ENCODE results near the gene TTC28. TPM values are rescaled to one million over a fixed set of nuclear protein-coding genes. Genes with fewer than 3 reads are reported as not detected.
"Not testable (repeated sequence)": the region's sequence is repeated elsewhere in the genome, so short reads cannot be mapped to it uniquely, and the experiment has no call there.

TTC28 gene
- total RNA-seq, 4 donors from 2014 or later: 10.2 to 23.8 (median 13.4) TPM

DNA sequence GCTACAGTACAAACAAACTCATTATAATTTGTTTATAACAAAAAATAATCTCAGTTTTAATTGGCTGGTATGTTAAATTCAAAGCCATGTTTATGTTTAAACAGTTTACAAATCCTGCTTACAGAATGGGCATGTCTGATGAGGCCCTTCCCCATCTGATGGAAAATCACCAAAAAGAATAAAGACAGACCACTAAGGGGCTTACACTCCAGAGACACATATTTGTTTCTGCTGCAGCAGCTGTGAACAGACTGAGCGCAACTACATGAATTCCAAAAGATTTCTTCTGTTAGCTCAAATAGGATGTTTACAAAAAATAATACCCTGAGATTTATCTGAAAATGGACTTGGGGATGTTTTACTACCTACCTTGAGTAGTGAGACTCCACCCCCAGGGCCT is 585.9 kb downstream of the TTC28 start:
- intact Hi-C loops (cut with DNase I; ENCODE audit: low total_unique reads): no loop called here
- TF ChIP-seq CTCF (IDR thresholded peaks at IDR 0.05) (no peak), POLR2A (IDR thresholded peaks at IDR 0.05) (no peak)
- WGBS, 2 donors: 95 to 98% methylated on average over 1 of the region's 1 CpG

GRCh38 chr22:28091486-28091885 is 588.2 kb downstream of the TTC28 start:
- H3K4me3 ChIP-seq (ENCODE audit: low read depth, poor library complexity, severe bottlenecking): no peak overlapping the region
- intact Hi-C loops (cut with DNase I; ENCODE audit: low total_unique reads): no loop called here
- DNase-seq (ENCODE audit: low spot score in 2 of 2): no peak
- TF ChIP-seq POLR2A (IDR thresholded peaks at IDR 0.05) (no peak), CTCF (IDR thresholded peaks at IDR 0.05) (no peak)
- WGBS, 2 donors: 91 to 97% methylated on average over 6 of the region's 6 CpGs

More for the DNA sequence above, 585.9 kb downstream of the TTC28 start:
- H3K4me3 ChIP-seq (ENCODE audit: low read depth, poor library complexity, severe bottlenecking): no peak overlapping the region
- no peak for DNase-seq (ENCODE audit: low spot score in 2 of 2)

DNA sequence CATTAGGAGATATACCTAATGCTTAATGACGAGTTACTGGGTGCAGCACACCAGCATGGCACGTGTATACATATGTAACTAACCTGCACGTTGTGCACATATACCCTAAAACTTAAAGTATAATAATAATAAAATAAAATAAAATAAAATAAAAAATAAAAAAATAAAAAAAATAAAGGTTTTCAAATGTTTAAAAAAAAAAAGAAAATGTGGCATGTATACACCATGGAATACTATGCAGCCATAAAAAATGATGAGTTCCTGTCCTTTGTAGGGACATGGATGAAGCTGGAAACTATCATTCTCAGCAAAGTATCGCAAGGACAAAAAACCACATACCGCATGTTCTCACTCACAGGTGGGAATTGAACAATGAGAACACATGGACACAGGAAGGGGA is 590.1 kb downstream of the TTC28 start:
- intact Hi-C loops (cut with DNase I; ENCODE audit: low total_unique reads); DNase-seq (ENCODE audit: low spot score in 2 of 2); H3K4me3 ChIP-seq (ENCODE audit: low read depth, poor library complexity, severe bottlenecking): not testable (repeated sequence)
- 94 to 98% methylated on average over 5 of the region's 5 CpGs for WGBS, 2 donors

- intact Hi-C loops (cut with DNase I; ENCODE audit: low total_unique reads): no loop called here
- 95% methylated on average over 3 of the region's 3 CpGs for WGBS, 2 donors
- TF ChIP-seq CTCF (IDR thresholded peaks at IDR 0.05): no peak
- TF ChIP-seq POLR2A (IDR thresholded peaks at IDR 0.05): no peak
- DNase-seq (ENCODE audit: low spot score in 2 of 2): no peak
- H3K4me3 ChIP-seq (ENCODE audit: low read depth, poor library complexity, severe bottlenecking): no peak overlapping the region
These were observed 602.5 kb downstream of the TTC28 start for GRCh38 chr22:28077166-28077565.

- TF ChIP-seq POLR2A (IDR thresholded peaks at IDR 0.05): no peak
- TF ChIP-seq CTCF (IDR thresholded peaks at IDR 0.05): no peak
- intact Hi-C loops (cut with DNase I; ENCODE audit: low total_unique reads): no loop called here
- DNase-seq (ENCODE audit: low spot score in 2 of 2): peak in 1 of 2 donors; percentile 39
- no peak overlapping the region for H3K4me3 ChIP-seq (ENCODE audit: low read depth, poor library complexity, severe bottlenecking)
- WGBS, 2 donors: 60 to 72% methylated on average over 6 of the region's 6 CpGs
These were observed 604.2 kb downstream of the TTC28 start for GRCh38 chr22:28075358-28075981.

GRCh38 chr22:28074526-28074925 is 605.1 kb downstream of the TTC28 start:
- intact Hi-C loops (cut with DNase I; ENCODE audit: low total_unique reads): no loop called here
- TF ChIP-seq POLR2A (IDR thresholded peaks at IDR 0.05) (no peak), CTCF (IDR thresholded peaks at IDR 0.05) (no peak)
- 95 to 100% methylated on average over 4 of the region's 4 CpGs for WGBS, 2 donors
- no peak overlapping the region for H3K4me3 ChIP-seq (ENCODE audit: low read depth, poor library complexity, severe bottlenecking)
- no peak for DNase-seq (ENCODE audit: low spot score in 2 of 2)

Measured in lower leg skin (tissue), 4 donors.